SK-N-SH treated with all-trans-retinoic acid at 6 μM for 48 hours (cell line): ENCODE measurements around the gene WDR88.
"Not testable (repeated sequence)": the region's sequence is repeated elsewhere in the genome, so short reads cannot be mapped to it uniquely, and the experiment has no call there.

Experiments
- ATAC-seq: fragments of 200-7000 bp; cut with Tn5 transposase; 3 replicates; pipeline ENCODE4 v1.9.1; 2020; ENCODE audit warnings: mild to moderate bottlenecking, moderate library complexity
- ARNTL ChIP-seq: fragments of 450-650 bp; formaldehyde crosslinking; IDR thresholded peaks from 2 replicates; pipeline ENCODE4 v1.5.0; 2020; ENCODE audit warnings: low read depth, mild to moderate bottlenecking, moderate library complexity, borderline replicate concordance
- BACH2 ChIP-seq: fragments of 250-450 bp; sonication (Bioruptor Pico); IDR thresholded peaks from 2 replicates; pipeline ENCODE4 v1.9.0; 2021; ENCODE audit warnings: mild to moderate bottlenecking, borderline replicate concordance
- CREB5 ChIP-seq: fragments of 250-450 bp; sonication (Bioruptor Pico); IDR thresholded peaks from 2 replicates; pipeline ENCODE4 v1.5.1; 2020; ENCODE audit warnings: low read depth, mild to moderate bottlenecking, moderate library complexity
- CSDC2 ChIP-seq: fragments of 250-450 bp; sonication (Bioruptor Pico); IDR thresholded peaks from 2 replicates; pipeline ENCODE4 v1.5.0; 2020; ENCODE audit warnings: mild to moderate bottlenecking, moderate library complexity
- ESRRG ChIP-seq: fragments of 250-450 bp; sonication (Bioruptor Pico); IDR thresholded peaks from 2 replicates; pipeline ENCODE4 v1.6.1; 2021; ENCODE audit warnings: mild to moderate bottlenecking
- GLIS3 ChIP-seq: fragments of 250-450 bp; sonication (Bioruptor Pico); IDR thresholded peaks from 2 replicates; pipeline ENCODE4 v1.5.0; 2020; ENCODE audit warnings: mild to moderate bottlenecking, moderate library complexity
- ISL1 ChIP-seq: fragments of 250-450 bp; sonication (Bioruptor Pico); IDR thresholded peaks from 2 replicates; pipeline ENCODE4 v2.1.2; 2022; ENCODE audit warnings: mild to moderate bottlenecking, moderate library complexity
- POU6F1 ChIP-seq: fragments of 250-450 bp; sonication (Bioruptor Pico); IDR thresholded peaks from 2 replicates; pipeline ENCODE4 v1.8.0; 2021; ENCODE audit warnings: low read depth, mild to moderate bottlenecking, moderate library complexity, borderline replicate concordance
- PPARA ChIP-seq: fragments of 250-450 bp; sonication (Bioruptor Pico); IDR thresholded peaks from 2 replicates; pipeline ENCODE4 v1.5.0; 2020; ENCODE audit warnings: mild to moderate bottlenecking, borderline replicate concordance
- RARB ChIP-seq: fragments of 250-450 bp; sonication (Bioruptor Pico); IDR thresholded peaks from 2 replicates; pipeline ENCODE4 v1.8.0; 2021; ENCODE audit warnings: mild to moderate bottlenecking, moderate library complexity
- SNAI2 ChIP-seq: fragments of 250-450 bp; sonication (Bioruptor Pico); IDR thresholded peaks from 2 replicates; pipeline ENCODE4 v1.5.0; 2020; ENCODE audit warnings: mild to moderate bottlenecking, moderate library complexity
- TCF4 ChIP-seq: fragments of 250-450 bp; sonication (Bioruptor Pico); IDR thresholded peaks from 2 replicates; pipeline ENCODE4 v1.8.0; 2021; ENCODE audit warnings: mild to moderate bottlenecking, moderate library complexity, borderline replicate concordance
- TOX ChIP-seq: fragments of 250-450 bp; sonication (Bioruptor Pico); IDR thresholded peaks from 2 replicates; pipeline ENCODE4 v1.8.0; 2021; ENCODE audit warnings: mild to moderate bottlenecking, moderate library complexity, borderline replicate concordance
- TSHZ2 ChIP-seq: fragments of 250-450 bp; sonication (Bioruptor Pico); IDR thresholded peaks from 2 replicates; pipeline ENCODE4 v1.5.0; 2020; ENCODE audit warnings: mild to moderate bottlenecking, moderate library complexity
- ZC3H10 ChIP-seq: fragments of 250-450 bp; sonication (Bioruptor Pico); IDR thresholded peaks from 2 replicates; pipeline ENCODE4 v1.5.1; 2021; ENCODE audit warnings: mild to moderate bottlenecking, moderate library complexity
- ZFP3 ChIP-seq: fragments of 250-450 bp; sonication (Bioruptor Pico); IDR thresholded peaks from 2 replicates; pipeline ENCODE4 v1.5.0; 2020; ENCODE audit warnings: mild to moderate bottlenecking, moderate library complexity
- ZFP30 ChIP-seq: fragments of 450-650 bp; formaldehyde crosslinking; IDR thresholded peaks from 2 replicates; pipeline ENCODE4 v1.5.0; 2022; ENCODE audit warnings: mild to moderate bottlenecking, moderate library complexity
- ZNF565 ChIP-seq: fragments of 450-650 bp; formaldehyde crosslinking; conservative IDR thresholded peaks from 2 replicates; pipeline ENCODE4 v1.5.0; 2020; ENCODE audit warnings: low read depth, mild to moderate bottlenecking, moderate library complexity
- ZNF70 ChIP-seq: fragments of 450-650 bp; formaldehyde crosslinking; IDR thresholded peaks from 2 replicates; pipeline ENCODE4 v1.5.0; 2020; ENCODE audit warnings: mild to moderate bottlenecking, moderate library complexity
- ZNF8 ChIP-seq: fragments of 450-650 bp; formaldehyde crosslinking; IDR thresholded peaks from 2 replicates; pipeline ENCODE4 v1.5.0; 2020; ENCODE audit warnings: mild to moderate bottlenecking, moderate library complexity
- TF ChIP-seq, protein P1 (sequence below): fragments of 250-450 bp; sonication (Bioruptor Pico); IDR thresholded peaks from 2 replicates; pipeline ENCODE4 v1.5.1; 2021; ENCODE audit warnings: mild to moderate bottlenecking, moderate library complexity

Gene WDR88

GRCh38 chr19:33150852-33151518 is 19.1 kb downstream of the WDR88 start:
- TF ChIP-seq CSDC2 (CRISPR knock-in tag) (no peak), ZC3H10 (CRISPR knock-in tag) (no peak), TCF4 (CRISPR knock-in tag) (no peak), PPARA (no peak), ZNF8 (CRISPR knock-in tag) (no peak), BACH2 (no peak), TOX (CRISPR knock-in tag) (no peak), TSHZ2 (CRISPR knock-in tag) (no peak), ZFP3 (no peak)
- no peak for ATAC-seq

DNA sequence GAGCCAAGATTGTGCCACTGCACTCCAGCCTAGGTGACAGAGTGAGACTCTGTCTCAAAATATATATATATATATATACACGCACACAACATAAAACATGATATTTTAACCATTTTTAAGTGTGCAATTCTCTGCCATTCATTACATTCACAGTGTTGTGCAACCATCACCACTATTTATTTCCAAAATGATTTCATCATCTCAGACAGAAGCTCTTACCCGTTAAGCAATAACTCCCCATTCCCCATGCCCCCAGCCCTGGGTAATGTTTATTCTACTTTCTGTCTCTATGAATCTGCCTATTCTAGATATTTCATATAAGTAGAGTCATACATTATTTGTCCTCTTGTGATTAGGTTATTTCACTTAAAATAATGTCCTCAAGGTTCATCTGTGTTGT is 20.3 kb downstream of the WDR88 start:
- no peak for TF ChIP-seq ZFP3
- no peak for TF ChIP-seq ZNF70 (CRISPR knock-in tag)
- no peak for TF ChIP-seq ESRRG
- no peak for TF ChIP-seq POU6F1 (CRISPR knock-in tag)
- no peak for TF ChIP-seq ARNTL
- TF ChIP-seq ISL1, result no peak
- no peak for TF ChIP-seq ZC3H10 (CRISPR knock-in tag)
- no peak for TF ChIP-seq TSHZ2 (CRISPR knock-in tag)
- TF ChIP-seq PPARA, result no peak
- TF ChIP-seq GLIS3 (CRISPR knock-in tag), result no peak
- TF ChIP-seq, protein P1, sequence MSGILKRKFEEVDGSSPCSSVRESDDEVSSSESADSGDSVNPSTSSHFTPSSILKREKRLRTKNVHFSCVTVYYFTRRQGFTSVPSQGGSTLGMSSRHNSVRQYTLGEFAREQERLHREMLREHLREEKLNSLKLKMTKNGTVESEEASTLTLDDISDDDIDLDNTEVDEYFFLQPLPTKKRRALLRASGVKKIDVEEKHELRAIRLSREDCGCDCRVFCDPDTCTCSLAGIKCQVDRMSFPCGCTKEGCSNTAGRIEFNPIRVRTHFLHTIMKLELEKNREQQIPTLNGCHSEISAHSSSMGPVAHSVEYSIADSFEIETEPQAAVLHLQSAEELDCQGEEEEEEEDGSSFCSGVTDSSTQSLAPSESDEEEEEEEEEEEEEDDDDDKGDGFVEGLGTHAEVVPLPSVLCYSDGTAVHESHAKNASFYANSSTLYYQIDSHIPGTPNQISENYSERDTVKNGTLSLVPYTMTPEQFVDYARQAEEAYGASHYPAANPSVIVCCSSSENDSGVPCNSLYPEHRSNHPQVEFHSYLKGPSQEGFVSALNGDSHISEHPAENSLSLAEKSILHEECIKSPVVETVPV (CRISPR knock-in tag), result no peak
- no peak for TF ChIP-seq SNAI2 (CRISPR knock-in tag)
- TF ChIP-seq ZNF565 (CRISPR knock-in tag), result no peak
- no peak for TF ChIP-seq TCF4 (CRISPR knock-in tag)
- no peak for TF ChIP-seq ZFP30 (CRISPR knock-in tag)
- TF ChIP-seq ZNF8 (CRISPR knock-in tag), result no peak
- no peak for TF ChIP-seq BACH2
- TF ChIP-seq RARB, result no peak
- TF ChIP-seq CREB5 (CRISPR knock-in tag), result no peak
- no peak for TF ChIP-seq TOX (CRISPR knock-in tag)
- TF ChIP-seq, all 23 proteins: peak for 0
- ATAC-seq, result no peak

GRCh38 chr19:33152625-33153024 is 20.7 kb downstream of the WDR88 start:
- ATAC-seq, result not testable (repeated sequence)

- not testable (repeated sequence) for ATAC-seq
These were observed 22.4 kb downstream of the WDR88 start for GRCh38 chr19:33154313-33154712.
